ENCODE results near the gene GLI3.

GRCh38 chr7:41992881-41993867, 243.8 kb downstream of the GLI3 start:
- no peak for TF ChIP-seq EZH2 (IDR thresholded peaks at IDR 0.05; ENCODE audit: insufficient read depth, poor library complexity, severe bottlenecking)
- TF ChIP-seq EZH2phosphoT487 (IDR thresholded peaks at IDR 0.05; ENCODE audit: insufficient read depth, low read depth): no peak

Data from GM23248 (cell line).